ENCODE measurements around the gene CETN3. TPM values are rescaled to one million over a fixed set of nuclear protein-coding genes. Genes with fewer than 3 reads are reported as not detected.

The CETN3 gene
- total RNA-seq = 12.2 and 17.8 TPM in 2 replicates

DNA sequence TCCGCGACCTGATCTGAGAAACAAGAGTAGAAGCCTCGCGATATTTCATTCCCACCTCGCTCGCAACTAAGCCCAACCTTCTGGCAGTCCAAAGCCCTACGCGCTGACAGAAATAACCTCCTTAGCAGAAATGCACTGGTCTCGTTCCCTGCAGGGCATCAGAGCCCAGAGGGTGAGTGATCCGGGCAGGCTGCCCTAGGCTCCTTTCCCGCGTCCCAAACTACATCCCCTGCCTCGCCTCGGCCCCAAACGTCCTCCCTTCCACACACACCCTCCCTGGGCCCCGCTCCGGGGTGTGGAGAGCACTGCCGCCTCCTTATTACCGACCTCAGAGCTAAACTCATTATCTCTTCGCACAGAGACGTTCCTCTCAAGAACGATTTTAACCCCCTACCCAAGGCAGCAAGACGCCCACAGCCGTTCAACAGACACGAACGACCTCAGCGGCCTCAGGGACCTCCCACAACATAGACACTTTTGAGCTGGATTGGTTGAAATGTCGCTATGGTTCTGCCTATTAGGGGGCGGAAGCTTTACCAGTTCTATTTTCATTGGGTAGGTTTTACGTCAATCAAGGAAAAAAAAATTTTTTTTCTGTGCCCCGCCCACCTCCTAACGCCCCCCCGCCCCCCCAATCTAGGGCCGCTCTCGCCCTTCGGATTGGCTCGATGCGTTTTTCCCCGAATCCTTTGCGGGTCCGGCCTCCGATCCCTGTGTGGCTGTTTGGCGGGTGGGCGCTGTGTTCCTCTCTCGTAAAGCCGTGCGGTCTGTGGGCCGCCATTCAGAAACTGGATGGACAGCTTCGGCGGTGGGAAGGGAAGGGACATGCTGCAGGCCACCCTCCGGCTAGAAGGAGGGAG, at the start of gene CETN3:
Gene CETN3, minus strand, starts transcription at position 439 of the 860 bp plus-strand sequence. Its CDS starts 95 bp downstream, at position 344.

Other genes with a start within 250 kb of the CETN3 start
- gene MBLAC2, start 65.0 kb upstream of the CETN3 start, total RNA-seq = 3.2 and 3.4 TPM in 2 replicates
- 0.72 and 5.3 TPM in 2 replicates for gene POLR3G, start 65.1 kb upstream of the CETN3 start, total RNA-seq
- 13.7 and 23.1 TPM in 2 replicates for gene LYSMD3, start 119.8 kb upstream of the CETN3 start, total RNA-seq
- 0.13 and 0.32 TPM in 2 replicates for gene ADGRV1, start 149.0 kb upstream of the CETN3 start, total RNA-seq

Measured in epithelial cell of alveolus of lung (primary cell).